Ishikawa (cell line): ENCODE measurements around the gene OSMR.

Experiments
- CEBPB ChIP-seq: IDR thresholded peaks from 2 replicates; pipeline ENCODE4 v1.6.1; 2012
- CREB1 ChIP-seq: IDR thresholded peaks from 2 replicates; pipeline ENCODE4 v1.6.1; 2012; ENCODE audit warnings: low read depth
- EGR1 ChIP-seq: IDR thresholded peaks from 2 replicates; pipeline ENCODE4 v1.6.1; 2012
- EP300 ChIP-seq: IDR thresholded peaks from 2 replicates; pipeline ENCODE4 v1.6.1; 2012; ENCODE audit warnings: borderline replicate concordance
- FOXM1 ChIP-seq: IDR thresholded peaks from 2 replicates; pipeline ENCODE4 v1.6.1; 2012; ENCODE audit warnings: low read depth, borderline replicate concordance
- MAX ChIP-seq: IDR thresholded peaks from 2 replicates; pipeline ENCODE4 v1.6.1; 2012
- NFIC ChIP-seq: IDR thresholded peaks from 2 replicates; pipeline ENCODE4 v1.6.1; 2012
- RAD21 ChIP-seq: IDR thresholded peaks from 2 replicates; pipeline ENCODE4 v1.6.1; 2012; ENCODE audit warnings: low read depth
- REST ChIP-seq: IDR thresholded peaks from 2 replicates; pipeline ENCODE4 v1.6.1; 2012; ENCODE audit warnings: low read depth, mild to moderate bottlenecking
- TAF1 ChIP-seq: IDR thresholded peaks from 2 replicates; pipeline ENCODE4 v1.6.1; 2012; ENCODE audit warnings: low read depth, mild to moderate bottlenecking
- TCF12 ChIP-seq: IDR thresholded peaks from 2 replicates; pipeline ENCODE4 v1.6.1; 2012; ENCODE audit warnings: low read depth
- TEAD4 ChIP-seq: IDR thresholded peaks from 2 replicates; pipeline ENCODE4 v1.6.1; 2012
- USF1 ChIP-seq: IDR thresholded peaks from 2 replicates; pipeline ENCODE4 v1.6.1; 2012
- YY1 ChIP-seq: IDR thresholded peaks from 2 replicates; pipeline ENCODE4 v1.6.1; 2012; ENCODE audit warnings: low read depth
- ZBTB7A ChIP-seq: IDR thresholded peaks from 2 replicates; pipeline ENCODE4 v1.6.1; 2012; ENCODE audit warnings: low read depth

OSMR gene

GRCh38 chr5:38856660-38857059 is 10.8 kb downstream of the OSMR start:
- TF ChIP-seq RAD21 (no peak), ZBTB7A (no peak), TAF1 (no peak), EP300 (no peak), CREB1 (no peak), EGR1 (no peak), REST (no peak), USF1 (no peak), TCF12 (no peak), NFIC (no peak), CEBPB (no peak), FOXM1 (no peak), MAX (no peak), TEAD4 (no peak), YY1 (no peak)

- TF ChIP-seq USF1 = no peak
Measured at GRCh38 chr5:38858839-38859238, 13.0 kb downstream of the OSMR start.

- TF ChIP-seq TEAD4 (no peak), USF1 (no peak), CREB1 (no peak), RAD21 (no peak), FOXM1 (no peak), REST (no peak), YY1 (no peak), EGR1 (no peak), NFIC (no peak), CEBPB (no peak)
Measured at GRCh38 chr5:38866362-38867031, 20.7 kb downstream of the OSMR start.

- no peak for TF ChIP-seq FOXM1
- no peak for TF ChIP-seq USF1
- TF ChIP-seq TCF12 = no peak
- no peak for TF ChIP-seq EGR1
- TF ChIP-seq EP300 = no peak
- TF ChIP-seq TAF1 = no peak
- no peak for TF ChIP-seq MAX
- TF ChIP-seq NFIC = no peak
- TF ChIP-seq CEBPB = no peak
- no peak for TF ChIP-seq RAD21
- TF ChIP-seq TEAD4 = no peak
- TF ChIP-seq YY1 = no peak
- no peak for TF ChIP-seq CREB1
Measured at GRCh38 chr5:38867032-38867398, 21.2 kb downstream of the OSMR start.

- TF ChIP-seq REST (no peak), CEBPB (no peak), TCF12 (no peak), FOXM1 (no peak), NFIC (no peak), TEAD4 (no peak), EGR1 (no peak), USF1 (no peak), ZBTB7A (no peak), MAX (no peak), TAF1 (no peak), CREB1 (no peak), YY1 (no peak), RAD21 (no peak), EP300 (no peak)
Measured at GRCh38 chr5:38867416-38867815, 21.6 kb downstream of the OSMR start.
